Measurements from ENCODE around the gene HDAC5.
"Not testable (repeated sequence)": the region's sequence is repeated elsewhere in the genome, so short reads cannot be mapped to it uniquely, and the experiment has no call there.

HDAC5 gene

DNA sequence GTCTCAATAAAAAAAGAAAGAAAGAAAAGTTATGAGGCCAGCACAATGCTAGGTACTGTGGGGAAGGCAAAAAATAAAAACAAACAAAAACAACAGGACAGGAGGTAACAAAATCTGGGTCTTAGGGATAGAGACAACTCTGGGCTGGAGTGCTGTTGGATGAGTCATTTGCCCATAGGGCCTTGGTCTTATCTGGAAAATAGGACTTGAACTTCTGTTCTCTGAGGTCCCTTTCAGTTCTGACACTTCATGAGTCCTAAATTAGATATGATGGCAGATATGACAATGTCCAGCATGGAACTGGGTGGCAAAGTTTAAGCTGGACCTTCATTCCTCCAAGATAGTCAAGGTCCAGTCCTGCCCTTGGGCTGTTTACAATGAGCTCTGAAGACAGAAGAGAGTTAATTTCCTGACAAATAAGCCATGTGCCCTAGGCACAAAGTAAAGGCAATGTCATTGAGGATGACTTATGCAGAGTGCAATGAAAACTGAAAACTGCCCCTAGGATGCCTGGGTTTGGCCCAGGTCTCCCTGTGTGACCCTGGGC is 8.9 kb upstream of the HDAC5 start:
- no peak for DNase-seq

DNA sequence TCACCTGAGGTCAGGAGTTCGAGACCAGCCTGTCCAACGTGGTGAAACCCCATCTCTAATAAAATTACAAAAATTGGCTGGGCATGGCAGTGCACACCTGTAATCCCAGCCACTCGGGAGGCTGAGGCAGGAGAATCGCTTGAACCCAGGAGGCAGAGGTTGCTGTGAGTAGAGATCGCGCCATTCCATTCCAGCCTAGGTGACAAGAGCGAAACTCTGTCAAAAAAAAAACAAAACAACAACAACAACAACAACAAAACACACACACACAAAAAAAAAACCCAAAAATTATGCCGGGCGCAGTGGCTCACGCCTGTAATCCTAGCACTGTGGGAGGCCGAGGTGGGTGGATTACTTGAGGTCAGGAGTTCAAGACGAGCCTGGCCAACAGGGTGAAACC is 7.9 kb upstream of the HDAC5 start:
- not testable (repeated sequence) for DNase-seq

DNA sequence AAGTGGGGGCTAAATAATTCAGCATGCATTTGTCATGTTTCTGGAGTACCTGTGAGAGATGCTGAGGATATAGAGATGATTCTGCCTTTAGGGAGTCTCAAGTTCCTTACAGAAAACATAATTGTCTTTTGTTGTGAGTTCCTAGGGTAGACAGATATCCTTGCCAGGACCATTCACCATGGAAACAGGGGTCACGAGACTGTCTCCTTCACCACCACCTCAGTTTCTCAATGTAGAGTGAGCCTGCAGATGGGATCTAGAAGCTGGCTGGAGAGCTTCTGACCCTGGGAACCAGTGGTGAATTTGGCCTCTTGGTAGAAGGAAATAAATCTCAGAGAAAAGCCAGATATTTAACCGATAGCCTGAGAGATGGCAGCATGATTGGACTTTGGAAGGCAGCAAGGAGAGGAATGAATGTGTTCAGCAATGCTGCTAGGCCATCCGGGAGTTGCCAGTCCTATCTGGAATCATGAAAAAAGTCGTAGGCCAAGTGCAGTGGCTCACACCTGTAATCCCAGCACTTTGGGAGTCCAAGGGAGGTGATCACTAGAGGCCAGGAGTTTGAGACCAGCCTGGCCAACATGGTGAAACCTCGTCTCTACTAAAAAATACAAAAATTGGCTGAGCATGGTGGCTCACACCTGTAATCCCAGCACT is 7.4 kb upstream of the HDAC5 start:
- DNase-seq: no peak

DNA sequence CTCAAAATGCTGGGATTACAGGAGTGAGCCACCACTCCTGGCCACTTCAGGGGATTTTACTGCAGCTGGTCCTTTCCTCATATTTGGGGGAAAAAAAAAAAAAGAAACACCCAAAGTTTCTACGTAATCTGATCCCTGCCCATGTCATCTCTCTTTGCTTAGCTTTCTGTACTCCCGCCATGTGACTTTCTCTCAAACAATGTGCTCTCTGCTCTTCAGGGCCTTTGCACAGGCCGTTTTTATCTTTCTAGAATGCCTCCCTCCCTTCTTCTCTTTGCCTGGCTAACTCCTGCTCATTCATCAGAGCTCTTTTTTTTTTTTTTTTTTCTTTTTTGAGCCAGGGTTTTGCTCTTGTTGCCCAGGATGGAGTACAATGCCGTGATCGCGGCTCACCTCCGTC is 4.9 kb upstream of the HDAC5 start:
- DNase-seq: no peak

DNA sequence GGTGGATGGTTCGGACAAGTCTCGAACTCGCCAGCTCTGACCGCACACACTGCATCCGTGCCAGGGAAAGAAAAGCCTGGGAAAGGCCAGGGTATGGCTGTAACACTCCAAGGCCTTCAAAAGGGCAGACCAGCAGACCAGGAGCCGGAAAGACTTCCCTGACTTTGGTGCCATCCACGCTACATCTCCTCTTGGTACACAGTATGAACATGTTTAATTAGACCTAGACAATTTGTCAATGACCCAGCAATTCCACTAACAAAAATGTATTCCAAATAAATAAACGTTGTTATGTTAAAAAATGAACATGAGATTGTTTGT is 637 bp upstream of the HDAC5 start:
- no peak for DNase-seq

DNA sequence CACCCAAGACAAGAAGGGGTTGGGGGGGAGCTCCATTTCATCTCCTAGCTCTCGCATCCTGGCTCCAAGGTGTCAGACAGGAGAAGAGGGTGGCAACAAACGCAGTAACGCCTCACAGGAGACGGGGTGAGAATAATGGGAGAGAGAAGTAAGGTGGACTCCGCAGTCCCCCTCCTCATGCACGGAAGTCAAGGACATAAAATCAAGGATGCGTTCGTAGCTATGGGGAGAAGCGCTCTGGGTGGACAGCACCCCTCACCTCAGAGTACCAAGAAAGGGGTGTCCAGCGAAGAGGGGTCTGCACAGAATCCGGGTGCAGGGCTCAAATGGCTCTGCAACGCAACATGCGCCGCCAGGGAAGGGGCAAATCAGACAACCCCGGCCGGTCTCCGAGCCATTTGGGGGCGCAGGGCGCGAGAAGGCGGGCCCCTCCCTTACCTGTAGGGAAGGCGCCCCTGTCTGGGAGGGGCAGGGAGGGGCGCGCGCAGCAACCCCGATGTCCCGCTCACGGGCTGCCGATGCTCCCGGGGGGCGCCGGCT is 555 bp downstream of the HDAC5 start:
- no peak for DNase-seq

DNA sequence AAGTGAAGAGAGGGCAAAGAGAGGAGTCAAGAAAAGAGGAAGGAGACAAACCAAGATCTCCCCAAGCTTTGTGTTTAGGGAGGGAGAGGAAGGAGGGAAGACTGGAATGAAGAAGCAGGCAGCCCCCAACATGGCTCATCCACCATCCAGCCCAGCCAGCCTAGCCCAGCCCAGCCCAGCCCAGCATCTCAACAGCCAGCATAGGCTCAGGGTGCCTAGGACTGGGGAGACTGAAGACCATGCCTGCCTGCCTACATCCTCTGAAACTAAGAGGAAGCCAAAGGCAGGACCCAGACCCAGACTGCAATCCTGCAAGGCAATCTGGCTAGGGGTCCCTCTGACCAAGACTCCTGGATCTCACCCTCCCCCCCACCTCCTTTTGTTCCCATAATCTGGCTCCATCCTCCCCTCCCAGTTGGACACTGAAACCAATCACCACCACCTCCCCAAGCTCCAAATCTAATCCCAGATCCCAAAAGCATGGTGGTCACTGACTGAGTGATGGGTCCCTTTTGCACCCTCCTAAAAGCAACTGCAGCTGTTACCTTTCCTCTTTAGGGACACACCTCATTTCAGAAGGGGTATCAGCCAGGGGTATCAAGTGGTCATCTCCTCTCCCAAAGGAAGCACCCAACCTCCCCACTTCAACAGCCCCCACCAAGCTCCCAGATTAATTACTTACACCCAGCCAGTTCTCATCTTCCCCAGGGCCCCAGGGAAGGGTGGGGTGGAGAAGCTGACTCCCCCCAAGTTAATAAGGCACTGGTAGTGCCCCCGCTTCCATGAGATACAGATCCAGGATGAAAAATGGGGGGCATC is 1.2 kb downstream of the HDAC5 start:
- DNase-seq: no peak

DNA sequence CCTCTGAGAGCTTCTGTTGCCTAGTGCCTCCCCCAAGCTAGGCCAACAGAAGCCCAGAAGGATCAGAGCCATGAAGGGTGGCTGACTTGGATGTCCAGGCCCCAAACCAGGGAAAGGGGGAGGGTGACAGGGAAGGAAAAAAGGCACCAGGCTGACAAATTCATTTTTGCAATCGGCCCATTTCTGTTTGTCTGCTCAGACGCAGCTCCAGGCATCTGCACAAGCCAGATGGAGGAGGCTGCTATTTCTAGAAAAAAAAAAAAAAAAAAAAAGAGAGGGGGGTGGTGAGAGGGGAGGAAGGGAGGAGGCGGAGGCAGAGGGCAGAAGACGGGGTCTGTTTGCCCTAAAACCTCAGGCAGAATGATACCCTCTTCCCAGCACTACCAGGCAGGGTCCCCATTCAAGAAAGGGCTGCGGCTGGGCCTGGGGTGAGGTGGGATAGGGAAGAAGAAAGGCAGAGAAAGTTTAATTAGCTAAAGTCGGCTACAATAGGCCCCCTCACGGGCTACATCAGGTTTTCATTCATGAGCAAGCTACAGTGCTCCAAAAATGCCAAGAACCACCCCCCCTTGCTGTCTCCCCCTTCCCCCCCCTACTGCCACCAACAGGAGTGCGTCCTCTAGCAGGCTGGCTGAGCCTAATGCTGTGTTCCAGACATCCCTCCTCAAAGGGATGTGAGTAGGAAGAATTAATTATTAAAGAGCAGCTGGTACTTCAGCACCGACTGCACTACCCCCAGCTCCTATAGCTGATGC is 2.4 kb downstream of the HDAC5 start:
- DNase-seq: no peak

DNA sequence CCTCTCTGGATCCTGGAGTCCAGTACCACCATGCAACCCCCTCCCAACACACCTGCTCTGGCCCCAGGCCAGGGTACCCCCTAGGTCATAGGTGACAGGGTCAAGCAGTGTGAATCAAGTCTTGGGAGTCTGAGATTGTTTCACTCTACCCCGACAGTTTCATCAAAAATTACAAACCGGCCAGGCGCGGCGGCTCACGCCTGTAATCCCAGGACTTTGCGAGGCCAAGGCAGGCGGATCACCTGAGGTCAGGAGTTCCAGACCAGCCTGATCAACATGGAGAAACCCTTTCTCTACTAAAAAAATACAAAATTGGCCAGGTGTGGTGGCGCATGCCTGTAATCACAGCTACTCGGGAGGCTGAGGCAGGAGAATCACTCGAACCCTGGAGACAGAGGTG is 3.2 kb downstream of the HDAC5 start:
- DNase-seq: not testable (repeated sequence)

DNA sequence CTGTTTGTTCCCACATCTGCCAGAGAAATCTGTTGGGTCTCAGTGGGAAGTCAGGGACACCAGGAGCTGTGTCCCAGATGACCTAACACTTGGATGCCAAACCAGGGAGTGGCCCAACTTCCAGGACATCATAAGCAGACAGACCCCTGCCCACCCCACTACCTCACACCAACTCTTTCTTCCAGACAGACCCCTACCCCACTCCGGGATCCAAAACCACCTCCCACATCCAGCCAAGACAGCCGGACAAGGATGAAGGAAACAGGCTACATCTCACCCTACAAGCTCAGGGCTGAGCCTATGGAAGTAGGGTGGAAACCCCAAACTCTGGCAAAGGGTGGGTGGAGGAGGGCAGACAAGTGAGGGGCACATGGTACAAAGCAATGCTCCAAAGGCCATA is 3.6 kb downstream of the HDAC5 start:
- DNase-seq: no peak

DNA sequence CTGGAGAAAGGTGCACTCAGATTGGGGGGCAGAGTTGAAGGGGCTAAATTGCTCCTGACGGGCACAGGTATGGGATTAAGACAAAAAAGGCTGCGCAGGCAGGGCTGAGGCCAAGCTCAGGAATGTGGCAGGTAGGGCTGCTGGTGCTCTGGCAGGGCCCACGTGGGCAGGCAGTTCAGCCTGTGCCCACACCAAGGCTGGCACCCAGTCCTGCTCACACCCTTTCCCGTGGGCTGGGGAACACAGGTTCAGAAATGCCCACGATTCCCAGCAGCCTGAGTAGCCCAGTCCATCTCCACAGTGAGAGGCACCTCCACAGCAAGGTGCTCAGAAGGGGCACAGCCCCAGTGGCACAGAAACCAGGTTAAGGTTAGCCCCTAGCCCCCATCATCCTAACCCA is 4.4 kb downstream of the HDAC5 start:
- DNase-seq: no peak

DNA sequence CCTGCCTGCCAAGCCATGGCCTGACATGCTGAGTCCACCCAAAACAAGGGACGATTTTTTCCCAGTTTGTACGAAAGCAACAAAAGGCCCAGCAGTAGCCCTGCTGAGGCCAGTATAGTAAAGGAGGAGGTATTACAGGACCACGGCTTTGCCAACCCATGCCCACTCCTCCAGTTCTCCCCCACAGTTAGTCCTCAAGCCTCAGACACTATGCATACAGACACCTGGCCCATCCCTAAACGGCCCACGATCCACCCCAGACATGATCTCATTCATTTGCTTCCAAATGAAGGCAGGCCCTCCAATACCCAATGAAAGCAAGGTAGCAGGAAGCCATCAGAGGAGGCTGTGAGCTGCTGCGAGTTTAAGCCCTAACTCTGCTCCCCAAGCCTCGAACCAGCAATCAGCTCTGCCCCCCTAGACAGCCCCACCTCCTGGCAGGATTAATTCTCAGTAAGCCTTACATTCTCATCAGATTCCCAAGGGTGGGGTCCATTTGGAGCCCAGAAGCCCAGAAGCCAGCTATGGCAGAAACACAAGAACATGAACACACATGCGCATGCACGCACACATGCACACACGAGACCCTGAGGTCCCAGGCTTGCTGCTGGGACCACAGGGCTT is 4.9 kb downstream of the HDAC5 start:
- DNase-seq: no peak

DNA sequence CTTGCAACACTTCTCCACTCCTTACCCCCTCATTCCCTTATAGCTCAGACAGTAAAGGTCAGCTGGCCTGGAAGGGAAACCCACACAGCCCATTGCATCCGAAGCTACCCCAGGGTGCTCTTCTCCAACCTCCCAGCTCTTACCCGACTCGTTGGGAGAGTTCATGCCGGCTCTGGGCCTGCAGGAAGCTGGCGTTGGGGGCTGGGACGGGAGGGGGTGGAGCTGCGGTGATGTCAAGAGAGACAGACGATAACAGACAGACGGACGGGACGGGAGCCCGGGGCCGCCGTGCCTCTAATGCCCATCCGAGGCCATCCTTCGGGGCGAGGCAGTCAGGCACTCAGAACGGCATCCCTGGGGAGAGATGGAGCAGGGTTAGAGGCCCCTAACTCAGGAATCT is 6.1 kb downstream of the HDAC5 start:
- DNase-seq: no peak

DNA sequence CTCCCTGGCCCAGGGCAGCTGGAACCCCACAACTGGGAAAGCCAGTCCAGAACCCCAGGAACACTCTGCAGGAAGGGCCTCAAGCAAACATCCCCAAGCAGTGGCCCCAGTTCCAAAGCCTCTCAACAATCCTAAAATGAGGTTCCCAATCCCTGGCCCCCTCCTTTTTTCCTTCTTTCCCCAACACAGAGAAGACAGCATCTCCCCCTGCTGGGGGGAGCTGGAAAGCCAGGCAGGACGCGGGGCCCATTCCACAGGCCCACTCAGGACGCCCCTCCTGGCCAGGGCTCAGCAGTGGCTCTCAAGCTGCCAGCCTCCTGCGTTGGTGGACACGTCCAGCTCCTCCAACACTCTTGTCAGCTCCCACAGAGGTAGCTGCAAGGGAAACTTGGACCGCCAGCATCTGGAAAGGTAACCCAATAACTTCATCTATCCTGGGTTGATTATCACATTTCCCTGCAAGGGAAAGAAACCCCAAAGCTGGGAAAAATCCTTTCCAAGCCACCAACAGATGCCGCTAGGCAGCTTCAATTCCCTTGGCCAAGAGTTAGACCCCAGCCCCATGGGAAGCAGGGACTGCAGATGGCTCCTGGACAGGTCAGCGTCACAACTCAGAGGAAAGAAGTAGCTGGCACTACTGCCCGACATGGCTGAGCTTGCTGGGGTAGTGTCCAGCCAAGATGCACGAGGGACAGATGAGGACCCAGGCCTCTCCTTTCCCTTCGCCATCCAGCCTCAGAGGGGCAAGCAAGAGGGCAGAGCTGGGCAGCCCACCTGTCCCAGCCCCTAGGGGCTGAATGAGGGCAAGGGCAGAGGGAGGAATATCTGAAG is 7.6 kb downstream of the HDAC5 start:
- no peak for DNase-seq

DNA sequence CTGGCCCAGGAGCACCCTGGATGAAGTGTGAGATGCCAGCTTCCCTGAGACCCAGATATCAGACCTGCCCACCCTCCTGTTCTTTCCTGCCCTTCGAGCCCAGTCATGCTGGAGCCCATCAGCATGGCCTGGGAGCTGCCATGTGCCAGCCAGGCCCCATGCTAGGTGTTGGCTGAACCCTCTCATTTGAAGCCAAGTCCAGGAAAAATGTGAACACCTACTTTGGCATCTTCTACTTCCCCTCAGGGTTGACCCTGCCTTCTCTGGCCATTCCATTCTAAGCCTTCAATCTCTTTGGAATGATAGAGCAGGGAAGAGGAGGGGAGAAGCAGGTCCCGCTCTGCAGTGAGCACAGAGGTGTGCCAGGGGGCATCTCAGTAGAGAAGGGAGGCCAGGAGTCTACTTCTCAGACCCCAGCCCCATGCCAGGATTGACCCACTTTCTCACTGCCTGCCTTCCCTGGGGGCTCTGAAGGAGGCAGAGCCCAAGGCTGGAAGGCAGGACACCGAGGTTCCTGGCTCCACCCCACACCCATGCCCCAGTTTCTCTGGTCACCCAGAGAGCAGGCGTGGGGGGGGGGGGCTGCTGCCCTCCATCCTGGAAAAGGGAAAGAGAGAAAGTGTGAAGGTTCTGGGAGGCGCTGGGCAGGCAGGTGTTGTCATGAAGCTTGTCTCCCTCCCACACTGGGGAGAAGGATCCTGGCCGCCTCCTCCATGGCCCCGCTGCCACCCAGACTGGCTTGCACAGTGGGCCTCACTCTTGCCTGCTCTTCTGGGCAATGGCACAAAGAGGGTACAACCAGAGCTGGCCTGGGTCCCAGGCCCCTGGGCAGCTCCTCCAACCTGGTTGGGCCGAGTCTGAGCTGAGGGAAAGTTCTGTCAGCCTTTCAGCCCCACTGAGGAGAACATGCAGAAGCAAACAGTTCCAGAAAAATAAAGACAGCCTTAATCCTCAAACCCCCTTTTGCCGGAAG is 9.3 kb downstream of the HDAC5 start:
- DNase-seq: no peak

DNA sequence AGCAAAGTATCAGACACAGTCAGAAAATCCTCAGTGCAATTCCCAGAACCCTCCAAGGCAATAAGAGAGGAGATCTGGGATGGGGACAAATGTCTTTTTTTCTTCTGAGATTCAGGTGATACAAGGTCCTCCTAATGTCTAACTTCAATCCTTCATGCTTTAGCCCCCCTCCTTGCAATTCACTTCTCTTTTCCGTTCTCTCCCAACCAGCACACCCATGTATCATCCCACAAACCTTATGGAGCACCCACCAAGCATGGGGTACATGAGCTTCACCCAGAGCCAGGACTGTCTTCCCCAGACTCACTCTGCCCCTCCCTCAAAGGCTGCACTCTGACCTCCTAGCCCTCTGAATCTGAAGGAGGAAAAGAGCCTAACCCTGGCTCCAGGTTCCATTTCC is 10.1 kb downstream of the HDAC5 start:
- DNase-seq: no peak

DNA sequence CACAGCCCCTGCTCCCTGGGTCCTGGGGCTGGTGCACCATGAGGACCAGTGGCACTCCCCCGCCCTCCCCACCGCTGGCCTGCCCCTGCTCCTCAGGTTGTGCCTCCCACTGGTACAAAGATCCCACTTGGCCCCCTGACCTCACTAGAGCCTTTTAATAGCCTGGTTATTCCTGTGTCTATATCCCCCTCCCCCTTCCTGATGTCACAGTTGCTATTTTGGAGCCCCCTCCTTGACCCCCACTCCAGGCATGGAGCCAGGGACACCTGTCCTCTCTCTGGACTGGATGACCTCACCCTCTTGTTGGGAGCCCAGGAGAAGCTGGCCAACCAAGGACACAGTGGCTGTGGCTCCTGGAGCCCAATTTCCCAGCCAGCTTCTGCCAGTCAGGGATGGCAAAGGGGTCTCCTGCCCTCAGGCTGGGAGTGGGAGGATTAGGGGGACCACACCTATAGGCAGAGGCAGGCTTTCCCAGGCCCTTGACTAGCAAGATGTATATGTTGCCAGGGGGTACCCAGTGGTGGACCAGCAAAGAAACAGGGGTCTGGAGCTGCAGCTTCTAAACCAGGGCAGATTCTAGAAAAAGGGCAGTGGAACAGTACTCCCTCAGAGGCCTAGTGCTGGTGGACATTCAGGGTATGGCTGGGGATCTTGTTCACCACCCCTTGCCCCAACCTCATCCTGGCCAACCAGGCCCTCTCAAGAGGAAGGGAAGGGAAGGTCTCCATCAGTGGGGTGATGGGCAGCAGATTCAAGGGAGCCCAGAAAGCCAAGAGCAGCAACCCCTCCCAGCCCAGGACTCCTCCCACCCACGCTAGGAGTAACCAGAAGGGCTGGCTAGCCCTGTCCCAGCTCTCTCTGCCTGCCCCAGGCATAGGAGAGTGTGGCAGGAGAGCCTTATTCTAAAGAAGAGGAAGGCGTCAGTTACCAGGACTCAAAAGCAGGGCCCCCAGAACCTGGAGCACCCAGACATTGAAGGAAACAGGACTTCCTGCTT is 10.9 kb downstream of the HDAC5 start:
- no peak for DNase-seq

DNA sequence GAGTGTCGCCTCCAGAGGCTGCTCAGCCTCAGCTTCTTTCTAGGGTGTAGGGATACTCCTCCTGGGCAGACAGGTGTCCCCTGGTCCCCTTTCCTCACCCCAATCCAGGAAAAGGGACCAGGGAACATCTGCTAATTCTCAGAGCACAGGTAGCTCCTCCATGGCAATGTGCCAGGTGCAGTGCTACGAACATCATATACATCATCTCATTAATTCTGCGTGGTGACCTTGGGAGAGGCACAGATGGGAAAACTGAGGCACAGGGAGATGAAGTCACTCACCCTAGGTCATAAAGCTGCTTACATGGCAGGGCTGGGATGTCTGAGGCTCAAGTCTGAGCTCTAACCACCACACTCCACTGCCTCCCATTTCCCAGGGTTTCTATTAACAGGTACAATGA is 11.7 kb downstream of the HDAC5 start:
- DNase-seq: no peak

DNA sequence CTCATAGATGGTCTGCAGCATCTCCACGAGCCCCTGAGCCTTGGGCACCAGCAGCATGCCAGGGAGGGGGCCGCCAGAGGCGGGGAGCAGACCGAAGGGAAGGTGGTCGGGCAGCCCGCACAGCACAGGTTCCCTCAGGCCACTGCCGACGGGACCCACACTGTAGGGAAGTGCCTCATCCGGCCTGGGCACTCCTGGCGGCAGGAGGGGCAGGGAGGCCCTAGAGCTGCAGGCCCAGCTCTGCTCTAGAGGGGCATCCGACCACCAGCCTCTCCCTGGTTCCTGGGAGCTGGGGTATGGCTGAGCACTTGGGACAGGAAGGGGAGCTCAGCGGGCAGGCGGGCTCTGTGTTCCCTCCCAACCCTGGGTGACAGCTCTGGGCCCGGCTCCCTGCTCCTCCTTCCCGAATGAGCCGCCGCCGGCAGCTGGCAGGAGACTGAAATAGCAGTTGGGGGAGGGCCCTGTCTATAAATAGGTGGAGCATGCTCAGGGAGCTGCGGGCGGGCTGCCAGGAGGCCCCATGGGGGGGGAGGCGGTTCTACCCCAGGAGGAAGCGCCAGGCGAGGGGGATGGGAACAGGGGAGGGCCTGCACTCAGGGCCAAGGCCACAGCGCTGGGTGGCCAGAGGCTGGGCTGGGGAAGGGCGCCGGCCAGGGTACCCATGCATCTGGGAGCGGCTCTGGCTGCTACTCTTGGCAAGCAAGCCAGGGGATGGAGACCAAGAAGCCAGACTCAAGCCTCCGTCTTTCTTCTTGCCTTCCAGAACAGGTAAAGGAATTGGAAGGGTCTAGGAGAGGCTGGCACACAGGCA is 12.4 kb downstream of the HDAC5 start:
- DNase-seq: no peak

All from activated CD4-positive, CD25-positive, alpha-beta regulatory T cell treated with anti-CD3 and anti-CD28 coated beads, Interleukin-2, amount 50 U/mL, for 72 hours (primary cell).